ENCODE data around the gene DPH7. TPM values are rescaled to one million over a fixed set of nuclear protein-coding genes. Genes with fewer than 3 reads are reported as not detected.
"Not testable (repeated sequence)": the region's sequence is repeated elsewhere in the genome, so short reads cannot be mapped to it uniquely, and the experiment has no call there.

The DPH7 gene
- total RNA-seq, result 13.0 TPM

DNA sequence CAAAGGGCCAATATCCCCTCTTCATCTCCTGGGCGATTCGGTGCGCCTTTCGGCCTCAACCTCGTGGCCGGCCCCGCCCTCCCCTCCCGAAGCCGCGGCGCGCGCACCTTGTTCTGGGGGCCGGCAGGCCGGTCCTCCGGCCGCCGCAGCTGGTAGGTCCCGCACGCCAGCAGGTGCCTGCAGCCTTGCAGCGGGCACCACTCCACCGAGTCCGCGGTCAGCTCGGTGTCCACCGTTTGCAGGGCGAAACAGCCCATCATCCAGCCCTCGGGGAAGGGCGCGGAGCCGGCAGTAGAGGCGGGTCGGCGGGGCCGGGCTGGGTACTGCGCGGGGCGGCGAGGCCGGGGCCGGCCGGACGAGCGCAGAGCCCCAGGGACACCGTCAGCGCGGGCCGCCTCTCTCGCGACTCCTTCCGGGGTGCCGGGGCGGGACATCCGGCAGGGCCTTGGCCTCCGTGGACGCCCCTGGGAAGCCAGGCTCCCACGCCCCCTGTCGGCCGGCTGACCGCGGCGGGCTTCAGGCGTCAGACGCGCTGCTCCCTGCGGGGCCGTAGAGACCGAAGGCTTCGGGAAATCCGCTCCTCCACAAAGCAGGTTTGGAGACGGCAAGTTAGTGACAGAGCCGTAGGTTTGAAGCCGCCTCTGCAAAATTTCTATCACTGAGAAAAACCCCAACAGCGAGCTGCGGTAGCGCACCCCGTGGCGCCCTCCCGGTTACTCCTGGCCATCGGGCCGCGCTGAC lies at the start of gene DPH7:
TSS of gene DPH7 (minus strand) at position 408 of the 741 bp plus-strand sequence. CDS start at position 260, 148 bp downstream.
- peaks cover 42 to 66% (median 50%) of the 10 kb centered on the region in 3 donors for H3K4me1 ChIP-seq (ENCODE audit: control insufficient read depth in 3 of 3, insufficient read depth in 3 of 3, low read length in 3 of 3)

DNA sequence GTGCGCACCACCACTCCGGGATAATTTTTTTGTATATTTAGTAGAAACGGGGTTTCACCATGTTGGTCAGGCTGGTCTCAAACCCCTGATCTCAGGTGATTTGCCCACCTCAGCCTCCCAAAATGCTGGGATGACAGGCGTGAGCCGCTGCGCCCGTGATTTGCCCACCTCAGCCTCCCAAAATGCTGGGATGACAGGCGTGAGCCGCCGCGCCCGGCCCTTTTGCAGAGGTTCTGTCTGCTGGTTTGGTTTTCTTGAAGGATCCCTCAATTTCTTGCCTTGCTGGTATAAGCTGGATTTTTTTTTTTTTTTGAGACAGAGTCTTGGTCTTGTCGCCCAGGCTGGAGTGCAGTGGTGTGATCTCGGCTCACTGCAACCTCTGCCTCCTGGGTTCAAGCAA lies 48.7 kb upstream of the DPH7 start:
- not testable (repeated sequence) for H3K36me3 ChIP-seq (ENCODE audit: control insufficient read depth in 3 of 3, insufficient read depth in 3 of 3, low read length in 3 of 3); H3K9me3 ChIP-seq (ENCODE audit: control insufficient read depth in 3 of 3, low read length in 3 of 3); H3K27ac ChIP-seq (ENCODE audit: low read depth, low read length); H3K27me3 ChIP-seq (ENCODE audit: control insufficient read depth in 3 of 3, insufficient read depth in 3 of 3, low read length in 3 of 3); H3K4me3 ChIP-seq (ENCODE audit: low read length in 3 of 3); H3K9ac ChIP-seq (ENCODE audit: low read depth in 1 of 3, low read length in 3 of 3)
- H3K4me1 ChIP-seq (ENCODE audit: control insufficient read depth in 3 of 3, insufficient read depth in 3 of 3, low read length in 3 of 3), result peaks cover 14 to 24% (median 17%) of the 10 kb centered on the region in 3 donors

More for the DNA sequence above, at the start of gene DPH7:
- Histone ChIP-seq H3K27me3 (ENCODE audit: control insufficient read depth in 3 of 3, insufficient read depth in 3 of 3, low read length in 3 of 3) (no peaks in the 10 kb centered on the region), H3K4me3 (ENCODE audit: low read length in 3 of 3) (peak within 1 kb of the TSS; percentile 78 to 95 (median 92)), H3K27ac (ENCODE audit: low read depth, low read length) (peak within 1 kb of the TSS; percentile 79), H3K36me3 (ENCODE audit: control insufficient read depth in 3 of 3, insufficient read depth in 3 of 3, low read length in 3 of 3) (peaks cover 40 to 45% (median 45%) of the 10 kb centered on the region in 3 donors), H3K9ac (ENCODE audit: low read depth in 1 of 3, low read length in 3 of 3) (peak within 1 kb of the TSS; percentile 89 to 94 (median 92)), H3K9me3 (ENCODE audit: control insufficient read depth in 3 of 3, low read length in 3 of 3) (no peaks in the 10 kb centered on the region)

- Histone ChIP-seq H3K4me1 (ENCODE audit: control insufficient read depth in 3 of 3, insufficient read depth in 3 of 3, low read length in 3 of 3) (peaks cover 10 to 24% (median 17%) of the 10 kb centered on the region in 3 donors), H3K9me3 (ENCODE audit: control insufficient read depth in 3 of 3, low read length in 3 of 3) (no peaks in the 10 kb centered on the region), H3K36me3 (ENCODE audit: control insufficient read depth in 3 of 3, insufficient read depth in 3 of 3, low read length in 3 of 3) (no peaks in the 10 kb centered on the region), H3K27me3 (ENCODE audit: control insufficient read depth in 3 of 3, insufficient read depth in 3 of 3, low read length in 3 of 3) (no peaks in the 10 kb centered on the region), H3K27ac (ENCODE audit: low read depth, low read length) (no peak overlapping the region), H3K9ac (ENCODE audit: low read depth in 1 of 3, low read length in 3 of 3) (no peak overlapping the region), H3K4me3 (ENCODE audit: low read length in 3 of 3) (no peak overlapping the region)
Measured at GRCh38 chr9:137626464-137626863, 47.7 kb upstream of the DPH7 start.

DNA sequence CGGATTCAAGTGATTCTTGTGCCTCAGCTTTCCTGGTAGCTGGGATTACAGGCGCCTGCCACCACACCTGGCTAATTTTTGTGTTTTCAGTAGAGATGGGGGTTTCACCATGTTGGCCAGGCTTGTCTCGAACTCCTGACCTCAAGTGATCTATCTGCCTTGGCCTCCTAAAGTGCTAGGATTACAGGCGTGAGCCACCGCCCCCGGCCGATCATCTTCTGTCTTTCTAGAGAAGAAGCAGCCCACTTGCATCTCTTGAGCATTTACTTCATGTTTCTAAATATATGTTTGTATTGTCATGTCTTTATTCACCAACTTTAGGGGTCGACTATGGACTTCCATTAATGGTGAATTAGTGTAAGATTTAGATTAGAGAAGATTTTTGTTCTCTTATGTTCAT lies 43.5 kb upstream of the DPH7 start:
- H3K9ac ChIP-seq (ENCODE audit: low read depth in 1 of 3, low read length in 3 of 3); H3K27me3 ChIP-seq (ENCODE audit: control insufficient read depth in 3 of 3, insufficient read depth in 3 of 3, low read length in 3 of 3); H3K9me3 ChIP-seq (ENCODE audit: control insufficient read depth in 3 of 3, low read length in 3 of 3); H3K4me3 ChIP-seq (ENCODE audit: low read length in 3 of 3); H3K27ac ChIP-seq (ENCODE audit: low read depth, low read length); H3K36me3 ChIP-seq (ENCODE audit: control insufficient read depth in 3 of 3, insufficient read depth in 3 of 3, low read length in 3 of 3): not testable (repeated sequence)
- H3K4me1 ChIP-seq (ENCODE audit: control insufficient read depth in 3 of 3, insufficient read depth in 3 of 3, low read length in 3 of 3), result peaks cover 29 to 39% (median 33%) of the 10 kb centered on the region in 3 donors

DNA sequence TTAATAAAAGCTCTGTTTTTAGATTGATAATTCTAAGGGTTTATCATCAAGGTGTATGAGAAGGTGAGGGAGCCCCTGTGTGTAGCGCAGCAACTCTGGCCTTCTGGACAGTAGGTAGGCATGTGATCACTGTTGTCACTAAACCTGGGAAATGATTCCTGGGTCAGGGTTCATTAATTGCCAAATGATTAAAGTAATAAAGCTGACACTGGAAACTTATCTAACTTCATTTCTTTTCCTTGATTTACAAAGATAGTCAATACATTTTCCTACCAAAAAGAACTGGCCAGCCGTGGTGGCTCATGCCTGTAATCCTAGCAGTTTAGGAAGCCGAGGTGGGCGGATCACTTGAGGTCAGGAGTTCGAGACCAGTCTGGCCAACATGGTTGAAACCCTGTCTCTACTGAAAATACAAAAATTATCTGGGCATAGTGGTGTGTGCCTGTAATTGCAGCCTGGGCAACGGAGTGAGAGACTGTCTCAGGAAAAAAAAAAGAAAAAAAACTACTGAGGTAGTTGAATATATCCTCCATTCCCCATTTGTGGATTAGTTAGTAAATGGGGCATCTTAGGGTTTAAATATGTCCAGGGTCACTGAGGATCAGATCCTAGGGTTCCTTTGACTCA lies 42.5 kb upstream of the DPH7 start:
- H3K36me3 ChIP-seq (ENCODE audit: control insufficient read depth in 3 of 3, insufficient read depth in 3 of 3, low read length in 3 of 3), result peaks cover 4 to 6% (median 4%) of the 10 kb centered on the region in 3 donors
- H3K9ac ChIP-seq (ENCODE audit: low read depth in 1 of 3, low read length in 3 of 3), result no peak overlapping the region
- H3K4me1 ChIP-seq (ENCODE audit: control insufficient read depth in 3 of 3, insufficient read depth in 3 of 3, low read length in 3 of 3), result peaks cover 33 to 46% (median 35%) of the 10 kb centered on the region in 3 donors
- H3K27me3 ChIP-seq (ENCODE audit: control insufficient read depth in 3 of 3, insufficient read depth in 3 of 3, low read length in 3 of 3), result no peaks in the 10 kb centered on the region
- no peak overlapping the region for H3K27ac ChIP-seq (ENCODE audit: low read depth, low read length)
- H3K4me3 ChIP-seq (ENCODE audit: low read length in 3 of 3), result no peak overlapping the region
- H3K9me3 ChIP-seq (ENCODE audit: control insufficient read depth in 3 of 3, low read length in 3 of 3), result no peaks in the 10 kb centered on the region

DNA sequence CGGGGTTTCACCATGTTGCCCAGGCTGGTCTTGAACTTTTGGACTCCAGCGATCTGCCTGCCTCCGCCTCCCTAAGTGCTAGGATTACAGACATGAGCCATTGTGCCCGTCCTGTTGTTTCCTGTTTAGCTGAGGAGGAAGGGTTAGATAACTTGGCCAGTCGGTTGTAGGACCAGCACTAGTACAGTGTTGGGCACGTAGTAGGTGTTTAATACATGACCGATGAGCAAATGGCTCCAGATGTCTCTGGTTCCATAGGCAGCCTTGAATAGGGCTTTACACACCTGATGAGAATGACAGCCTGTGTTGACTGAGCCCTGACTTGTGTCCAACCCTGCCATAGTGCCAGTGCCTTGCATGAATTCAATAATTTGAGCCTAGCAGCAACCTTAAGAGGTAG lies 41.9 kb upstream of the DPH7 start:
- H3K27me3 ChIP-seq (ENCODE audit: control insufficient read depth in 3 of 3, insufficient read depth in 3 of 3, low read length in 3 of 3), result no peaks in the 10 kb centered on the region
- H3K36me3 ChIP-seq (ENCODE audit: control insufficient read depth in 3 of 3, insufficient read depth in 3 of 3, low read length in 3 of 3), result peaks cover 6 to 9% (median 7%) of the 10 kb centered on the region in 3 donors
- H3K4me3 ChIP-seq (ENCODE audit: low read length in 3 of 3), result peak overlapping the region in 2 of 3 donors; percentile 14 to 15
- peak overlapping the region; percentile 27 to 90 (median 51) for H3K9ac ChIP-seq (ENCODE audit: low read depth in 1 of 3, low read length in 3 of 3)
- peaks cover 33 to 46% (median 35%) of the 10 kb centered on the region in 3 donors for H3K4me1 ChIP-seq (ENCODE audit: control insufficient read depth in 3 of 3, insufficient read depth in 3 of 3, low read length in 3 of 3)
- H3K9me3 ChIP-seq (ENCODE audit: control insufficient read depth in 3 of 3, low read length in 3 of 3), result no peaks in the 10 kb centered on the region
- H3K27ac ChIP-seq (ENCODE audit: low read depth, low read length), result no peak overlapping the region

GRCh38 chr9:137620048-137620405 lies 41.3 kb upstream of the DPH7 start:
- Histone ChIP-seq H3K9ac (ENCODE audit: low read depth in 1 of 3, low read length in 3 of 3) (peak overlapping the region; percentile 90), H3K4me3 (ENCODE audit: low read length in 3 of 3) (peak overlapping the region; percentile 73 to 91 (median 88)), H3K9me3 (ENCODE audit: control insufficient read depth in 3 of 3, low read length in 3 of 3) (no peaks in the 10 kb centered on the region), H3K4me1 (ENCODE audit: control insufficient read depth in 3 of 3, insufficient read depth in 3 of 3, low read length in 3 of 3) (peaks cover 33 to 46% (median 35%) of the 10 kb centered on the region in 3 donors), H3K36me3 (ENCODE audit: control insufficient read depth in 3 of 3, insufficient read depth in 3 of 3, low read length in 3 of 3) (peaks cover 10 to 14% (median 11%) of the 10 kb centered on the region in 3 donors), H3K27me3 (ENCODE audit: control insufficient read depth in 3 of 3, insufficient read depth in 3 of 3, low read length in 3 of 3) (no peaks in the 10 kb centered on the region), H3K27ac (ENCODE audit: low read depth, low read length) (no peak overlapping the region)

DNA sequence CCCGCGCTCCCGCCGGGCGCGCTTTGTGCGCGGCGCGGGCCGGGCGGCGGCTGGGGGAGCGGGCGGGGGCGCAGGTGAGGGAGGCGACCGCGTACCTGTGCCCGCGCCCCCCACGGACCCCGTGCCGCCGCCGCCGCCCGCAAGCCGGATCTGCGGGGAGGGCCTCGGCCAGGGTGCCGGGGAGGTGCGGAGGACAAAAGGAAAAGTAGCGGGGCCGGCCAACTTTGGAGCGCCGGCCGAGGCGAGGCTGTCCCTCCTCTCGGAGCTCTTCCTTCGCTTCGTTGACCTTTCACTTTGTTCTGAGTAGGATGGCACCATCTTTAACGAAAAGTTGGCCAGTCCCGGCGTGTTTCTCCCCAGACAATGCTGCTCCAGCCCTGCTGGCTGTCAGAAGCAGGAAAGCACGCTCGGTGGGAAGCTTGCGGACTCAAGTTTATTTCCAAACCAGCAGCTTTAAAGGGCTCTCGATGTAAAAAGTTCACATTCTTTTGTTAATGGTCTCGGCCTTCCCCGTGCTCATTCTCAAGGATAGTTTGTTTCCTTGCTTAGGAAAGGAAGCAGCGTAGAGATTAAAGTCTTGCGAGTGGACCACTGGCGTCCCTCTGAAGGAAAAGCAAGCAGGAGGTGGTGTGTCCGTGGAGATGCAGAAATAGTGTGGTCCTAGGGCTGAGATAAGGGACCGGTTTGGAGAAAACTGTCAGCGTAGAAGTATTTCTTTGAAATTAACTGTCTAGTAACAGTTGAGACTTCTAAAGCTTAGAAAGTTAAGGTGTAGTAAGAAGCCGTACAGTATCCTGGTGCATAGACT lies 40.7 kb upstream of the DPH7 start:
- Histone ChIP-seq H3K9me3 (ENCODE audit: control insufficient read depth in 3 of 3, low read length in 3 of 3) (no peaks in the 10 kb centered on the region), H3K9ac (ENCODE audit: low read depth in 1 of 3, low read length in 3 of 3) (peak overlapping the region; percentile 90), H3K36me3 (ENCODE audit: control insufficient read depth in 3 of 3, insufficient read depth in 3 of 3, low read length in 3 of 3) (peaks cover 13 to 19% (median 16%) of the 10 kb centered on the region in 3 donors), H3K27ac (ENCODE audit: low read depth, low read length) (peak overlapping the region; percentile 79), H3K4me1 (ENCODE audit: control insufficient read depth in 3 of 3, insufficient read depth in 3 of 3, low read length in 3 of 3) (peaks cover 33 to 46% (median 35%) of the 10 kb centered on the region in 3 donors), H3K27me3 (ENCODE audit: control insufficient read depth in 3 of 3, insufficient read depth in 3 of 3, low read length in 3 of 3) (no peaks in the 10 kb centered on the region), H3K4me3 (ENCODE audit: low read length in 3 of 3) (peak overlapping the region; percentile 73 to 91 (median 88))

- Histone ChIP-seq H3K27ac (ENCODE audit: low read depth, low read length) (peak within 1 kb of the TSS; percentile 93), H3K4me3 (ENCODE audit: low read length in 3 of 3) (peak within 1 kb of the TSS; percentile 90 to 93 (median 91)), H3K4me1 (ENCODE audit: control insufficient read depth in 3 of 3, insufficient read depth in 3 of 3, low read length in 3 of 3) (peaks cover 33 to 46% (median 35%) of the 10 kb centered on the region in 3 donors)
Measured at GRCh38 chr9:137618105-137619067, 39.7 kb upstream of the DPH7 start, which contains the start of gene EHMT1. Gene EHMT1, plus strand, starts transcription at chr9:137619005. Its CDS starts 24 bp downstream, at chr9:137619029.

More at GRCh38 chr9:137618105-137619067, 39.7 kb upstream of the DPH7 start, which contains the start of gene EHMT1:
- Histone ChIP-seq H3K36me3 (ENCODE audit: control insufficient read depth in 3 of 3, insufficient read depth in 3 of 3, low read length in 3 of 3) (peaks cover 18 to 29% (median 22%) of the 10 kb centered on the region in 3 donors), H3K9me3 (ENCODE audit: control insufficient read depth in 3 of 3, low read length in 3 of 3) (no peaks in the 10 kb centered on the region), H3K9ac (ENCODE audit: low read depth in 1 of 3, low read length in 3 of 3) (peak within 1 kb of the TSS; percentile 94 to 97 (median 95)), H3K27me3 (ENCODE audit: control insufficient read depth in 3 of 3, insufficient read depth in 3 of 3, low read length in 3 of 3) (no peaks in the 10 kb centered on the region)
